B cell (primary cell): ENCODE results near the gene BCAS4. TPM values are rescaled to one million over a fixed set of nuclear protein-coding genes. Genes with fewer than 3 reads are reported as not detected.
"Not testable (repeated sequence)": the region's sequence is repeated elsewhere in the genome, so short reads cannot be mapped to it uniquely, and the experiment has no call there.

Source experiments
- ATAC-seq: fragments of 200-7000 bp; cut with Tn5 transposase; one replicate; pipeline ENCODE4 v1.10.0; 2021; ENCODE audit warnings: low read depth, mild to moderate bottlenecking, moderate number of reproducible peaks, moderate library complexity
- CTCF ChIA-PET: fragments of 350-600 bp; sonication (Branson Sonifier 250); formaldehyde crosslinking; loops from one replicate; lab custom pipeline; 2021; ENCODE audit warnings: antibody characterized with exemption, inconsistent platforms; lab: Charles Lee
- POLR2A ChIA-PET: fragments of 350-600 bp; sonication (Branson Sonifier 250); formaldehyde crosslinking; loops from one replicate; lab custom pipeline; 2021; ENCODE audit warnings: antibody characterized with exemption; lab: Charles Lee
- DNase-seq: peaks from one replicate; pipeline ENCODE4 v3.0.0; 2013
- H2AFZ ChIP-seq: 2 replicates; pipeline ENCODE4 v1.6.1; 2012; ENCODE audit warnings: mild to moderate bottlenecking, low read depth, low read length; ENCODE audit not compliant: insufficient read depth, poor library complexity, severe bottlenecking
- H3K27ac ChIP-seq, 2 donors: 1 replicate in 1 of 2; 2 replicates in 1 of 2; pipeline ENCODE4 v1.5.1; 2012 to 2013; ENCODE audit warnings: low read length in 2 of 2, mild to moderate bottlenecking in 2 of 2, moderate library complexity in 1 of 2
- H3K27me3 ChIP-seq, 4 experiments: fragments of 200-600 bp in 1 of 4; sonication (generic) in 1 of 4; replicated peaks in 1 of 4; 1 replicate in 2 of 4; 2 replicates in 2 of 4; pipeline versions ENCODE4 v1.6.1 to v1.7.0; 2013 to 2016; ENCODE audit warnings: low read length in 3 of 4, mild to moderate bottlenecking in 2 of 4, mixed read lengths in 1 of 4, moderate library complexity in 1 of 4; ENCODE audit not compliant: insufficient read depth in 4 of 4, control insufficient read depth in 3 of 4; ENCODE audit errors: control extremely low read depth in 1 of 4
- H3K36me3 ChIP-seq, 2 experiments: replicated peaks in 1 of 2; 1 replicate in 1 of 2; 2 replicates in 1 of 2; pipeline versions ENCODE4 v1.6.1 to v1.7.1; 2013; ENCODE audit warnings: low read length in 1 of 2; ENCODE audit not compliant: insufficient read depth in 2 of 2, control insufficient read depth in 1 of 2; ENCODE audit errors: control extremely low read depth in 1 of 2, extremely low read depth in 1 of 2
- H3K4me1 ChIP-seq, 2 donors: fragments of 200-600 bp in 1 of 2; sonication (generic) in 1 of 2; 1 replicate in 1 of 2; 2 replicates in 1 of 2; pipeline versions ENCODE4 v1.5.1 to v1.6.1; 2013 to 2017; ENCODE audit warnings: low read length in 2 of 2; ENCODE audit not compliant: control insufficient read depth in 2 of 2, insufficient read depth in 2 of 2
- H3K4me2 ChIP-seq: replicated peaks from 2 replicates; pipeline ENCODE3; 2012; ENCODE audit warnings: mild to moderate bottlenecking, low read depth, low read length; ENCODE audit not compliant: poor library complexity, severe bottlenecking
- H3K4me3 ChIP-seq, 5 experiments: fragments of 200-600 bp in 1 of 5; sonication (generic) in 1 of 5; 1 replicate in 3 of 5; 2 replicates in 2 of 5; pipeline versions ENCODE4 v1.5.1 to v1.7.0; 2011 to 2016; ENCODE audit warnings: low read length in 4 of 5, mild to moderate bottlenecking in 4 of 5, low read depth in 2 of 5, control low read depth in 1 of 5, moderate library complexity in 1 of 5; ENCODE audit not compliant: insufficient read depth in 1 of 5; ENCODE audit errors: control extremely low read depth in 1 of 5, extremely low read depth in 1 of 5
- H3K79me2 ChIP-seq: fragments of 200-600 bp; sonication (generic); one replicate; pipeline ENCODE4 v1.6.0; 2016; ENCODE audit warnings: low read length; ENCODE audit not compliant: control insufficient read depth, insufficient read depth
- H3K9ac ChIP-seq: fragments of 200-600 bp; sonication (generic); 2 replicates; pipeline ENCODE4 v1.6.1; 2017; ENCODE audit warnings: mild to moderate bottlenecking, low read length, moderate library complexity
- H3K9me3 ChIP-seq, 3 donors: one replicate each; pipeline versions ENCODE4 v1.6.1 to v1.7.1; 2013; ENCODE audit warnings: low read length in 2 of 3; ENCODE audit not compliant: control insufficient read depth in 2 of 3, insufficient read depth in 1 of 3; ENCODE audit errors: control extremely low read depth in 1 of 3
- H4K20me1 ChIP-seq: 2 replicates; pipeline ENCODE4 v1.6.0; 2012; ENCODE audit warnings: mild to moderate bottlenecking, low read length; ENCODE audit not compliant: insufficient read depth, control insufficient read depth, poor library complexity, severe bottlenecking
- H3K27ac Mint-ChIP-seq: one replicate; pipeline ENCODE4 v1.8.0; 2021; ENCODE audit warnings: mixed read lengths
- H3K27me3 Mint-ChIP-seq: one replicate; pipeline ENCODE4 v1.8.0; 2021; ENCODE audit warnings: mixed read lengths
- H3K4me1 Mint-ChIP-seq: one replicate; pipeline ENCODE4 v1.8.0; 2021; ENCODE audit warnings: mixed read lengths
- H3K4me3 Mint-ChIP-seq: one replicate; pipeline ENCODE4 v1.8.0; 2021; ENCODE audit warnings: mixed read lengths
- H3K9me3 Mint-ChIP-seq: one replicate; pipeline ENCODE4 v1.8.0; 2022; ENCODE audit warnings: mixed read lengths; ENCODE audit not compliant: insufficient read depth
- WGBS: methylation state at CpG from one replicate; pipeline ENCODE4 v1.1.5; 2013; ENCODE audit warnings: missing lambda C conversion rate; ENCODE audit not compliant: insufficient coverage; 5-methylcytosine and 5-hydroxymethylcytosine counted together
- intact Hi-C: fragments of 100-400 bp; cut with micrococcal nuclease; formaldehyde crosslinking; loops from one replicate; pipeline ENCODE4 v1.10.0; 2022
- polyA plus RNA-seq: library from polyadenylated mRNA; depleted of rRNA; stranded (reverse); fragments of >200 nt; gene quantifications from 2 replicates; pipeline ENCODE4 v1.2.3, GENCODE V29; 2012
- total RNA-seq, 2 donors: library from RNA; stranded (reverse); fragments of 120-200 nt in 1 of 2; gene quantifications; 1 replicate in 1 of 2; 2 replicates in 1 of 2; pipeline versions ENCODE4 v1.2.3 to v1.2.4, GENCODE V29; 2013 to 2022

Gene BCAS4
- total and polyA plus RNA-seq, 2 donors (not counting 1 experiment from before 2014, with no cell fraction given), result 44.8 to 88.2 TPM

- H3K9ac ChIP-seq, H3K4me2 ChIP-seq, H3K27ac ChIP-seq, H3K9me3 ChIP-seq, H4K20me1 ChIP-seq, CTCF ChIA-PET, H2AFZ ChIP-seq, intact Hi-C loops, H3K27ac Mint-ChIP-seq, H3K79me2 ChIP-seq, H3K4me3 Mint-ChIP-seq, H3K27me3 ChIP-seq, DNase-seq, H3K4me1 ChIP-seq, H3K9me3 Mint-ChIP-seq, H3K4me3 ChIP-seq, H3K4me1 Mint-ChIP-seq, POLR2A ChIA-PET, ATAC-seq, H3K36me3 ChIP-seq: not testable (repeated sequence)
- 89% methylated on average over 14 of the region's 20 CpGs for WGBS
- H3K27me3 Mint-ChIP-seq, result peaks cover 11% of the 10 kb centered on the region
These were observed 31.1 kb upstream of the BCAS4 start for GRCh38 chr20:50763550-50764458.

- H3K27ac ChIP-seq, H3K27me3 ChIP-seq, DNase-seq, H3K9me3 Mint-ChIP-seq, H3K4me3 Mint-ChIP-seq, H3K4me2 ChIP-seq, H3K79me2 ChIP-seq, H2AFZ ChIP-seq, H3K36me3 ChIP-seq, H3K9me3 ChIP-seq, intact Hi-C loops, H3K27ac Mint-ChIP-seq, H3K9ac ChIP-seq, CTCF ChIA-PET, H3K4me1 Mint-ChIP-seq, H4K20me1 ChIP-seq, POLR2A ChIA-PET, H3K4me1 ChIP-seq, ATAC-seq, H3K4me3 ChIP-seq: not testable (repeated sequence)
- WGBS, result 80% methylated on average over 6 of the region's 10 CpGs
- H3K27me3 Mint-ChIP-seq, result peaks cover 11% of the 10 kb centered on the region
These were observed 29.6 kb upstream of the BCAS4 start for GRCh38 chr20:50765251-50765650.
